HG03095 (cell line): ENCODE results near the gene ZNRF4.

Source experiments
- ATAC-seq: cut with Tn5 transposase; IDR thresholded peaks from one replicate; pipeline ENCODE4 v1.9.1; 2021; ENCODE audit warnings: moderate library complexity; ENCODE audit not compliant: unreplicated experiment

The ZNRF4 gene

DNA sequence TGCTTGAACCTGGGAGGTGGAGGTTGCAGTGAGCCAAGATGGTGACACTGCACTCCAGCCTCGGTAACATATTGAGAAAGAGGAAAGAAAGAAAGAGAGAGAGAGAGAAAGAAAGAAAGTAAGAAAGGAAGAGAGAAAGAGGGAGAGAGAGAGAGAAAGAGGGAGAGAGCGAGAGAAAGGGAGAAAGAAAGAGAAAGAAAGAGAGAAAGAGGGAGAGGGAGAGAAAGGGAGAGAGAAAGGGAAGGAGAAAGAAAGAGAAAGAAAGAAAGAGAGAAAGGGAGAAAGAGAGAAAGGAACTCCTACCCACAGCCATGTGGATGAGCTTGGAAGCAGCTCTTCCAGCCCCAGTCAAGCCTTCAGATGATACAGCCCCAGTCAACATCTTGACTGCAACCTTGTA is 46.7 kb downstream of the ZNRF4 start:
- no peak for ATAC-seq

DNA sequence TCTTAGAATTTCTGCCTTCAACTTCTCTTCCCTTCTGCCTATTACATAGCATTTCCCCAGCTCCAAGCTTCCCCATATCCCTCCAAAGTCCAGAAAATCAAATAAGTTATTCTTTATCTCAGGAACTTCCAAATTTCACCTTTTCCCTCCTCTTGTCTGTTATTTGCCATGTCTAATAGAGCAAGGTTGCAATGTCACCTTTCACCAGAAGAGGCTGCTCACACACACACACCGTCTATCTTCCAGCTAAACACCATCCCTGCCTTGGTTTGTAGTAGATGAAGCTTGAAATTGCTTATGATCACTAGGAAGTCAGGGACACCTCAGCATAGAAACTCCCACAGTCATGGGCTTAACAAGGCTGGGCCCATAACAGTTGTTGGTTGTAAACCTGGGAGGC is 48.4 kb downstream of the ZNRF4 start:
- ATAC-seq = no peak

DNA sequence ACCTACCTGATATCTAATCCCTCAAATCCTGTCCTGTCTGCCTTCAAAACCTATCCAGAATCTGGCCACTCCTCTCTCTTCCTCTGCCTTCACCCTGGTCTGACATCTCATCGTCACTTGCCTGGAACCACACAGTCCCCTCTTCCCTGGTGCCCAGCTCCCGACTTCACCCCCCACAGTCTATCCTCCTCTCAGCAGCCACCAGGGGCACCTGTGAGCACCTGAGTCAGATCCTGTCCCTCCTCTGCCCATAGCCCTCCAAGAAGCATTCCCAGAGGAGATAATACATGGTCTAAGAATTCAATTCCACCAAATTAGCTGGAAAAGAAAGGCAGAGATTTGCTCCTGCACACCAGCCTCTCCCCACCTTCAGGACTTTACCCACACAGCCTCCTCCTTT is 48.9 kb downstream of the ZNRF4 start:
- ATAC-seq = no peak
